OCI-LY7 (cell line): ENCODE data around the gene PLCL1. TPM values are rescaled to one million over a fixed set of nuclear protein-coding genes. Genes with fewer than 3 reads are reported as not detected.

Experiments used
- BruUV-seq: library from RNA; stranded (reverse); fragments of 400-500 nt; replicated peaks from 2 replicates; lab custom pipeline; 2021; lab: Mats Ljungman, UMichigan
- CTCF ChIA-PET: fragments of 300-600 bp; sonication (Branson Sonifier 250); formaldehyde crosslinking; loops from one replicate; lab custom pipeline; 2022; ENCODE audit warnings: antibody characterized with exemption; ENCODE audit not compliant: unreplicated experiment; lab: Charles Lee
- POLR2A ChIA-PET: fragments of 300-600 bp; sonication (Branson Sonifier 250); formaldehyde crosslinking; loops from one replicate; lab custom pipeline; 2022; ENCODE audit warnings: antibody characterized with exemption; lab: Charles Lee
- DNase-seq: peaks from one replicate; pipeline ENCODE4 v3.0.0-alpha.2; 2015; ENCODE audit warnings: low spot score
- H2AFZ ChIP-seq: fragments of 200-600 bp; sonication (generic), shearing (Covaris generic); 2 replicates; pipeline ENCODE4 v1.6.1; 2014; ENCODE audit warnings: mild to moderate bottlenecking, antibody characterized with exemption, low read length, moderate library complexity
- H3K27ac ChIP-seq: fragments of 200-600 bp; sonication (generic); 2 replicates; pipeline ENCODE4 v1.5.1; 2014; ENCODE audit warnings: mixed run types, low read depth, mild to moderate bottlenecking, moderate library complexity, low read length, inconsistent platforms; ENCODE audit not compliant: poor library complexity, severe bottlenecking
- H3K36me3 ChIP-seq: fragments of 200-600 bp; sonication (generic); 2 replicates; pipeline ENCODE4 v1.6.1; 2014; ENCODE audit warnings: mild to moderate bottlenecking, antibody characterized with exemption, low read length, moderate library complexity, mixed read lengths; ENCODE audit not compliant: insufficient read depth
- H3K4me1 ChIP-seq: fragments of 200-600 bp; sonication (generic); 2 replicates; pipeline ENCODE4 v1.5.1; 2014; ENCODE audit warnings: mild to moderate bottlenecking, low read length; ENCODE audit not compliant: insufficient read depth, poor library complexity, severe bottlenecking
- H3K4me2 ChIP-seq: fragments of 200-600 bp; sonication (generic); 2 replicates; pipeline ENCODE4 v1.6.1; 2014; ENCODE audit warnings: mild to moderate bottlenecking, low read length
- H3K4me3 ChIP-seq: fragments of 200-600 bp; sonication (generic); 2 replicates; pipeline ENCODE4 v1.5.1; 2014; ENCODE audit warnings: mild to moderate bottlenecking, low read depth, low read length; ENCODE audit not compliant: poor library complexity, severe bottlenecking
- H3K79me2 ChIP-seq: fragments of 200-600 bp; sonication (generic); 2 replicates; pipeline ENCODE4 v1.6.1; 2016; ENCODE audit warnings: low read depth, mild to moderate bottlenecking, low read length, moderate library complexity, mixed read lengths; ENCODE audit not compliant: insufficient read depth
- H3K9me2 ChIP-seq: fragments of 200-600 bp; sonication (generic); 2 replicates; pipeline ENCODE4 v1.6.1; 2016; ENCODE audit warnings: mild to moderate bottlenecking, low read length, mixed read lengths; ENCODE audit not compliant: insufficient read depth
- H3K9me3 ChIP-seq: fragments of 200-600 bp; sonication (generic); 2 replicates; pipeline ENCODE4 v1.6.1; 2014; ENCODE audit warnings: mild to moderate bottlenecking, mixed run types, low read length, mixed read lengths
- H4K20me1 ChIP-seq: fragments of 200-600 bp; sonication (generic); 2 replicates; pipeline ENCODE4 v1.6.1; 2014; ENCODE audit warnings: mild to moderate bottlenecking, antibody characterized with exemption, low read length, moderate library complexity, mixed read lengths; ENCODE audit not compliant: insufficient read depth
- EZH2phosphoT487 ChIP-seq: fragments of 200-600 bp; sonication (generic); IDR thresholded peaks from 2 replicates; pipeline ENCODE4 v1.6.1; 2018; ENCODE audit warnings: low read depth, borderline replicate concordance, mild to moderate bottlenecking, mixed run types, antibody characterized with exemption, low read length, moderate library complexity, mixed read lengths
- intact Hi-C: fragments of 100-400 bp; cut with micrococcal nuclease; formaldehyde crosslinking; loops from one replicate; pipeline ENCODE4 v1.10.0; 2022; ENCODE audit not compliant: unreplicated experiment
- total RNA-seq, 2 experiments: library from RNA; depleted of rRNA in 1 of 2; stranded (reverse); fragments of >200 nt in 1 of 2; shearing (Covaris generic) in 1 of 2; gene quantifications; 2 replicates each; pipeline ENCODE4 v1.2.3, GENCODE V29; 2014 to 2022
- TF ChIP-seq, protein P1 (sequence below): fragments of 200-600 bp; sonication (generic); conservative IDR thresholded peaks from 2 replicates; pipeline ENCODE4 v1.5.1; 2014; ENCODE audit warnings: mild to moderate bottlenecking, antibody characterized with exemption, low read length, moderate library complexity, mixed read lengths

The PLCL1 gene
- total RNA-seq, 2 experiments from 2014 or later: 0.03 TPM; not detected in 1

DNA sequence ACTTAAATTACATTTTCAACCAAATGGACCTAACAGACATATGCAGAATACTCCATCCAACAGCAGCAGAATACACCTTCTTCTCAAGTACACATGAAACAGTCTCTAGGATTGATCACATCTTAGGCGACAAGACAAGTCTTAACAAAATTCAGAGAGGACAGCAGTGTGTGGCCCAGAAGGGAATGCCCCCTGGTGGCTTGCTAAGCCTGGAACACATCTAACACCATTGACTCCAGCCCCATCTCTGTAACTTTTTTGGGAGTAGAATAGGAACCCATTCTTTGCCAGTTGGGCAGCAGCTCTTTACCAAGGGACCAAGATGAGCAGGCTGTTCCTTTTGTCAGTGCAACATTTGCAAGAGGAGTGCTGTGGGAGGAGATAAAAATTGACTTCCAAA lies 249.9 kb downstream of the PLCL1 start:
- BruUV-seq: no TSS peak
- no peak overlapping the region for H3K4me2 ChIP-seq
- H2AFZ ChIP-seq: no peak overlapping the region
- intact Hi-C loops: loop anchor here (5.0 kb wide), 1 partner anchor 252 kb away; the partner anchor contains the start of gene PLCL1
- POLR2A ChIA-PET: interaction anchor here (1.1 kb wide), 1 partner anchor 10 kb away, joined by 3 read pairs; no protein-coding TSS in a partner anchor
- DNase-seq: peak; percentile 7
- no peaks in the 10 kb centered on the region for H3K9me3 ChIP-seq
- TF ChIP-seq EZH2phosphoT487: no peak
- TF ChIP-seq, protein P1, sequence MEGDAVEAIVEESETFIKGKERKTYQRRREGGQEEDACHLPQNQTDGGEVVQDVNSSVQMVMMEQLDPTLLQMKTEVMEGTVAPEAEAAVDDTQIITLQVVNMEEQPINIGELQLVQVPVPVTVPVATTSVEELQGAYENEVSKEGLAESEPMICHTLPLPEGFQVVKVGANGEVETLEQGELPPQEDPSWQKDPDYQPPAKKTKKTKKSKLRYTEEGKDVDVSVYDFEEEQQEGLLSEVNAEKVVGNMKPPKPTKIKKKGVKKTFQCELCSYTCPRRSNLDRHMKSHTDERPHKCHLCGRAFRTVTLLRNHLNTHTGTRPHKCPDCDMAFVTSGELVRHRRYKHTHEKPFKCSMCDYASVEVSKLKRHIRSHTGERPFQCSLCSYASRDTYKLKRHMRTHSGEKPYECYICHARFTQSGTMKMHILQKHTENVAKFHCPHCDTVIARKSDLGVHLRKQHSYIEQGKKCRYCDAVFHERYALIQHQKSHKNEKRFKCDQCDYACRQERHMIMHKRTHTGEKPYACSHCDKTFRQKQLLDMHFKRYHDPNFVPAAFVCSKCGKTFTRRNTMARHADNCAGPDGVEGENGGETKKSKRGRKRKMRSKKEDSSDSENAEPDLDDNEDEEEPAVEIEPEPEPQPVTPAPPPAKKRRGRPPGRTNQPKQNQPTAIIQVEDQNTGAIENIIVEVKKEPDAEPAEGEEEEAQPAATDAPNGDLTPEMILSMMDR: peak; percentile 66
- no peaks in the 10 kb centered on the region for H3K4me1 ChIP-seq
- no peaks in the 10 kb centered on the region for H3K9me2 ChIP-seq
- H3K36me3 ChIP-seq: no peaks in the 10 kb centered on the region
- no peaks in the 10 kb centered on the region for H3K79me2 ChIP-seq
- H4K20me1 ChIP-seq: no peaks in the 10 kb centered on the region
- H3K27ac ChIP-seq: no peak overlapping the region
- H3K4me3 ChIP-seq: no peak overlapping the region
- CTCF ChIA-PET: no interaction called here

DNA sequence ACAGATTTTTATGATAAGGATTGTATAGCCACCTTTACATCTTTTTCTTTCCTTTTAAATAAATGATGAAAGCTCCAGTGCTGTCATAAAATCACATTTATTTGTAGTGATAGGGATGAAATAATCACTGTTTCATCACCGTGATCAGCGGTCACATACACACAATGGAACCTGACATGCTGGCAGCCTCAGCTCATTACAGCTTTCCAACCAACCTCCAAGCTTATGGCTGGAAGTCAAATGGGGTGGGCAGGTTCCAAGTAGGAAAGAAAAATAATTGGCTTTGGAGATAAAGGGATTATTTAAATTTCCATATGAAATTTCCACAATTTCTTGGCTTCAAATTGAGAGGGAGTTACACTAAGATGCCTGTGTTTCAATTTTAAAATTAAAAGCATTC lies 251.3 kb downstream of the PLCL1 start:
- Histone ChIP-seq H3K27ac (no peak overlapping the region), H2AFZ (no peak overlapping the region), H3K36me3 (no peaks in the 10 kb centered on the region), H3K4me2 (no peak overlapping the region), H3K9me2 (no peaks in the 10 kb centered on the region), H3K9me3 (no peaks in the 10 kb centered on the region), H4K20me1 (no peaks in the 10 kb centered on the region), H3K79me2 (no peaks in the 10 kb centered on the region), H3K4me3 (no peak overlapping the region), H3K4me1 (no peaks in the 10 kb centered on the region)
- no peak for DNase-seq
- ChIA-PET CTCF (no interaction called here), POLR2A (no interaction called here)
- no TSS peak for BruUV-seq
- intact Hi-C loops: no loop called here
- TF ChIP-seq, protein P1: no peak
- no peak for TF ChIP-seq EZH2phosphoT487

DNA sequence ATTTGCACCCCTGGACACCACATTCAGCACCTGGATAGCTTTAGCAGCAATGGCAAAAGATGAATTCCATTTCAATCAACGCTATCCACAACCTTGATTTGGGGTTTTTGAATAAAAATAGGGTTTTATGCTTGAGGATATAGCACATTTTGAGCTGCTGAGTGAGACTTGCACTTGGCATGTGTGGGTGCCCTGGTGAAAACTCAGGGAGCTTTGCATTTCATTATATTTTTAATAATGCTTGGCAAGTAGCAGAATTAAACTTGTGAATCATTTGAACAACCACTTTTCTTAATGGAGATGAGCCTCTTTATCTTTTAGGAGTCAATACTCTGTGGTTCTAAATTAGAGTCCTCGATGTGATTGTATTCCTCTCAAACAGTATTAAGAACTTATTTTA lies 252.4 kb downstream of the PLCL1 start:
- no peaks in the 10 kb centered on the region for H3K36me3 ChIP-seq
- no peak overlapping the region for H2AFZ ChIP-seq
- no peak overlapping the region for H3K4me3 ChIP-seq
- H4K20me1 ChIP-seq: no peaks in the 10 kb centered on the region
- no peaks in the 10 kb centered on the region for H3K9me3 ChIP-seq
- no peak overlapping the region for H3K4me2 ChIP-seq
- H3K27ac ChIP-seq: no peak overlapping the region
- H3K79me2 ChIP-seq: no peaks in the 10 kb centered on the region
- ChIA-PET CTCF (no interaction called here), POLR2A (interaction anchor here (0.7 kb wide), 1 partner anchor 42 kb away, joined by 3 read pairs; no protein-coding TSS in a partner anchor)
- DNase-seq: no peak
- no peaks in the 10 kb centered on the region for H3K4me1 ChIP-seq
- H3K9me2 ChIP-seq: no peaks in the 10 kb centered on the region
- no TSS peak for BruUV-seq
- intact Hi-C loops: no loop called here
- TF ChIP-seq, protein P1: no peak
- no peak for TF ChIP-seq EZH2phosphoT487
